Breast epithelium (tissue), 3 donors: Measurements from ENCODE around the gene KIF1A.

ENCODE experiments used
- POLR2A ChIP-seq: fragments of 450-650 bp; IDR thresholded peaks from one replicate; pipeline ENCODE4 v1.6.1; 2016; ENCODE audit warnings: antibody characterized with exemption, mild to moderate bottlenecking, moderate library complexity
- POLR2AphosphoS5 ChIP-seq, 3 donors: sonication (generic); formaldehyde crosslinking; IDR thresholded peaks; one replicate each; pipeline ENCODE4 v1.6.1; 2017; ENCODE audit warnings: antibody characterized with exemption in 3 of 3
- TF ChIP-seq, protein P1 (sequence below), 3 donors: fragments of 450-650 bp; IDR thresholded peaks; one replicate each; pipeline ENCODE4 v1.5.1; 2016 to 2017; ENCODE audit warnings: antibody characterized with exemption in 3 of 3, mild to moderate bottlenecking in 3 of 3, moderate library complexity in 3 of 3

DNA sequence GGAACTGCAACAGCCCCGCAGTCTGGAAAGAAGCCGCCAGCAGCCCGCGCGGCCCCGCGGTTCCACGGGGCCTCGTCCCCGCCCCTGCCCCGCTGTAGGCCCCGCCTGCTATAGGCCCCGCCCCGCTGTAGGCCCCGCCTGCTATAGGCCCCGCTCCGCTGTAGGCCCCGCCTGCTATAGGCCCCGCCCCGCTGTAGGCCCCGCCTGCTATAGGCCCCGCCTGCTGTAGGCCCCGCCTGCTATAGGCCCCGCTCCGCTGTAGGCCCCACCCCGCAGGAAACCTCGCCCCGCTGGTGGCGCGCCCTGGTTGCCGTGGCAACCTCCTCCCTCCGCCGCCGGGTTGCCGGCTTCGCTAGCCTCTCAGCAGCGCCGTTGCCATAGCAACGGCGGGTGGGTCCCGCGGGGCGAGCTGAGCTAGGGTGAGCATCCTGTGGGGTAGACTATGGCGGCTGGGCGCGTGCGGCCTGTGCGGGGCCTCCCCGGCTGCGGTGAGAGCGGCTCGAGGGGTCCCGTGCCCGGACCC lies 12.2 kb upstream of the KIF1A start:
- TF ChIP-seq, protein P1, sequence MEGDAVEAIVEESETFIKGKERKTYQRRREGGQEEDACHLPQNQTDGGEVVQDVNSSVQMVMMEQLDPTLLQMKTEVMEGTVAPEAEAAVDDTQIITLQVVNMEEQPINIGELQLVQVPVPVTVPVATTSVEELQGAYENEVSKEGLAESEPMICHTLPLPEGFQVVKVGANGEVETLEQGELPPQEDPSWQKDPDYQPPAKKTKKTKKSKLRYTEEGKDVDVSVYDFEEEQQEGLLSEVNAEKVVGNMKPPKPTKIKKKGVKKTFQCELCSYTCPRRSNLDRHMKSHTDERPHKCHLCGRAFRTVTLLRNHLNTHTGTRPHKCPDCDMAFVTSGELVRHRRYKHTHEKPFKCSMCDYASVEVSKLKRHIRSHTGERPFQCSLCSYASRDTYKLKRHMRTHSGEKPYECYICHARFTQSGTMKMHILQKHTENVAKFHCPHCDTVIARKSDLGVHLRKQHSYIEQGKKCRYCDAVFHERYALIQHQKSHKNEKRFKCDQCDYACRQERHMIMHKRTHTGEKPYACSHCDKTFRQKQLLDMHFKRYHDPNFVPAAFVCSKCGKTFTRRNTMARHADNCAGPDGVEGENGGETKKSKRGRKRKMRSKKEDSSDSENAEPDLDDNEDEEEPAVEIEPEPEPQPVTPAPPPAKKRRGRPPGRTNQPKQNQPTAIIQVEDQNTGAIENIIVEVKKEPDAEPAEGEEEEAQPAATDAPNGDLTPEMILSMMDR (IDR thresholded peaks at IDR 0.05): no peak
- no peak for TF ChIP-seq POLR2A
- TF ChIP-seq POLR2AphosphoS5 (IDR thresholded peaks at IDR 0.05): no peak
